Measurements from ENCODE around the gene AHCYL2. TPM values are rescaled to one million over a fixed set of nuclear protein-coding genes. Genes with fewer than 3 reads are reported as not detected.

AHCYL2 gene
- total RNA-seq, 1 donor from 2014 or later = 14.7 TPM

GRCh38 chr7:129184981-129185670, 39.7 kb upstream of the AHCYL2 start:
- no peak overlapping the region for H3K4me2 ChIP-seq (ENCODE audit: low read length)
- no peak overlapping the region for H3K4me3 Mint-ChIP-seq (ENCODE audit: unreplicated experiment)
- H2AFZ ChIP-seq (ENCODE audit: low read depth, low read length) = no peak overlapping the region
- TF ChIP-seq, protein P1, sequence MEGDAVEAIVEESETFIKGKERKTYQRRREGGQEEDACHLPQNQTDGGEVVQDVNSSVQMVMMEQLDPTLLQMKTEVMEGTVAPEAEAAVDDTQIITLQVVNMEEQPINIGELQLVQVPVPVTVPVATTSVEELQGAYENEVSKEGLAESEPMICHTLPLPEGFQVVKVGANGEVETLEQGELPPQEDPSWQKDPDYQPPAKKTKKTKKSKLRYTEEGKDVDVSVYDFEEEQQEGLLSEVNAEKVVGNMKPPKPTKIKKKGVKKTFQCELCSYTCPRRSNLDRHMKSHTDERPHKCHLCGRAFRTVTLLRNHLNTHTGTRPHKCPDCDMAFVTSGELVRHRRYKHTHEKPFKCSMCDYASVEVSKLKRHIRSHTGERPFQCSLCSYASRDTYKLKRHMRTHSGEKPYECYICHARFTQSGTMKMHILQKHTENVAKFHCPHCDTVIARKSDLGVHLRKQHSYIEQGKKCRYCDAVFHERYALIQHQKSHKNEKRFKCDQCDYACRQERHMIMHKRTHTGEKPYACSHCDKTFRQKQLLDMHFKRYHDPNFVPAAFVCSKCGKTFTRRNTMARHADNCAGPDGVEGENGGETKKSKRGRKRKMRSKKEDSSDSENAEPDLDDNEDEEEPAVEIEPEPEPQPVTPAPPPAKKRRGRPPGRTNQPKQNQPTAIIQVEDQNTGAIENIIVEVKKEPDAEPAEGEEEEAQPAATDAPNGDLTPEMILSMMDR (IDR thresholded peaks at IDR 0.05; ENCODE audit: insufficient read depth, low read depth, low read length) = no peak
- no peak for TF ChIP-seq EZH2 (IDR thresholded peaks at IDR 0.05; ENCODE audit: insufficient read depth, low read length)
- no peaks in the 10 kb centered on the region for H3K36me3 Mint-ChIP-seq (ENCODE audit: low read depth, unreplicated experiment)
- H3K9me3 Mint-ChIP-seq (ENCODE audit: unreplicated experiment) = no peaks in the 10 kb centered on the region
- peaks cover 8% of the 10 kb centered on the region for H4K20me1 ChIP-seq (ENCODE audit: insufficient read depth, low read length)
- peaks cover 5% of the 10 kb centered on the region for H3K4me1 Mint-ChIP-seq (ENCODE audit: low read depth, unreplicated experiment)
- H3K27ac Mint-ChIP-seq (ENCODE audit: unreplicated experiment) = peak overlapping the region; percentile 55
- H3K9me3 ChIP-seq (ENCODE audit: insufficient read depth, low read depth, low read length) = no peaks in the 10 kb centered on the region
- DNase-seq (ENCODE audit: low read depth) = no peak
- no peak overlapping the region for H3K4me3 ChIP-seq (ENCODE audit: insufficient read depth, low read depth, low read length)
- peaks cover 3% of the 10 kb centered on the region for H3K27me3 ChIP-seq (ENCODE audit: insufficient read depth, low read length)
- no peak for FAIRE-seq
- H3K79me2 ChIP-seq (ENCODE audit: insufficient read depth, low read length) = peaks cover 10% of the 10 kb centered on the region
- no peaks in the 10 kb centered on the region for H3K36me3 ChIP-seq (ENCODE audit: insufficient read depth, low read length)
- H3K27ac ChIP-seq (ENCODE audit: low read depth, low read length) = no peak overlapping the region
- H3K4me1 ChIP-seq (ENCODE audit: insufficient read depth, low read length) = peaks cover 7% of the 10 kb centered on the region
- no peak overlapping the region for H3K9ac ChIP-seq (ENCODE audit: low read length)
- peaks cover 12% of the 10 kb centered on the region for H3K27me3 Mint-ChIP-seq (ENCODE audit: low read depth, unreplicated experiment)

GRCh38 chr7:129186749-129187260, 38.0 kb upstream of the AHCYL2 start:
- Histone ChIP-seq H3K27ac (ENCODE audit: low read depth, low read length) (no peak overlapping the region), H3K9ac (ENCODE audit: low read length) (no peak overlapping the region), H2AFZ (ENCODE audit: low read depth, low read length) (no peak overlapping the region), H3K9me3 (ENCODE audit: insufficient read depth, low read depth, low read length) (no peaks in the 10 kb centered on the region), H3K4me2 (ENCODE audit: low read length) (no peak overlapping the region), H3K79me2 (ENCODE audit: insufficient read depth, low read length) (peaks cover 26% of the 10 kb centered on the region), H3K4me1 (ENCODE audit: insufficient read depth, low read length) (peaks cover 11% of the 10 kb centered on the region), H3K4me3 (ENCODE audit: insufficient read depth, low read depth, low read length) (no peak overlapping the region), H3K27me3 (ENCODE audit: insufficient read depth, low read length) (peaks cover 3% of the 10 kb centered on the region), H4K20me1 (ENCODE audit: insufficient read depth, low read length) (peaks cover 24% of the 10 kb centered on the region), H3K36me3 (ENCODE audit: insufficient read depth, low read length) (no peaks in the 10 kb centered on the region)
- FAIRE-seq (no peak), DNase-seq (ENCODE audit: low read depth) (no peak)
- Mint-ChIP-seq H3K9me3 (ENCODE audit: unreplicated experiment) (no peaks in the 10 kb centered on the region), H3K4me1 (ENCODE audit: low read depth, unreplicated experiment) (peaks cover 5% of the 10 kb centered on the region), H3K27ac (ENCODE audit: unreplicated experiment) (no peak overlapping the region), H3K4me3 (ENCODE audit: unreplicated experiment) (peak overlapping the region; percentile 35), H3K36me3 (ENCODE audit: low read depth, unreplicated experiment) (no peaks in the 10 kb centered on the region), H3K27me3 (ENCODE audit: low read depth, unreplicated experiment) (peaks cover 12% of the 10 kb centered on the region)
- no peak for TF ChIP-seq EZH2 (IDR thresholded peaks at IDR 0.05; ENCODE audit: insufficient read depth, low read length)

DNA sequence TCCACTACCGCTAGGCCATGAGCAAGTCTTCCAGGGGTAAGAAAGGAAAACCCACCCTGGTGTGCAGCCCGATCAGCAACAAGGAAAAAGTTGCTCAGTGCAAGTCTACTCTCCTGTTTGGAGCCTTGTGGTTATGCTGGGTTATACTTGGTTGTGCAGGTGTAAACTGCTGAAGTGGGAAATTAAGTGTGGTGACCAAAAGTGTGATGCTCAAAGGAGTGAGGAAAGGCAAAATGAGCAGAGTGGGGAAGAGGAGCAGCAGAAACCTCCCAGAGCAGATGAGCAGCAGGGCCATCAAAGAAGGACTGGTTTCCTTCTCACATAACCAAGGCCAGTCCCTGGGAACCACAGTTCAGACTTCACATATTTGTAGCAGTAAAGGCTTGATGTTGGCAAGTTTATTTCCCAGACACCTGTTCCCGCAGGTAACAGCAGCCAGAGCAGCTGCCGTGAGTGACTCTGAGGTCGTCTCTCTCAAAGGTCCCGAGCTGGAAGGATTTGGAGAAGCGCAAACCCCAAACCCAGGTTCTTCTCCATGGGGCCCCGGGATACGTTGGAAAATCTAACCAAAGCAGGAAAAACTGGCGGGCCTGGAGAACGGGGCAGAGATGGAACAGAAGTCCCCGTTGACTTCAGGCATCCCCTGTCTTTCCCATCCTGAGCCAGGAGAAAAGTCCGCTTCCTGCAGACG, 37.0 kb upstream of the AHCYL2 start:
- peak overlapping the region; percentile 83 for H2AFZ ChIP-seq (ENCODE audit: low read depth, low read length)
- no peak overlapping the region for H3K27ac ChIP-seq (ENCODE audit: low read depth, low read length)
- H3K27ac Mint-ChIP-seq (ENCODE audit: unreplicated experiment) = no peak overlapping the region
- peak overlapping the region; percentile 68 for H3K4me3 ChIP-seq (ENCODE audit: insufficient read depth, low read depth, low read length)
- peak overlapping the region; percentile 77 for H3K9ac ChIP-seq (ENCODE audit: low read length)
- H3K27me3 ChIP-seq (ENCODE audit: insufficient read depth, low read length) = peaks cover 3% of the 10 kb centered on the region
- peaks cover 35% of the 10 kb centered on the region for H4K20me1 ChIP-seq (ENCODE audit: insufficient read depth, low read length)
- H3K27me3 Mint-ChIP-seq (ENCODE audit: low read depth, unreplicated experiment) = peaks cover 12% of the 10 kb centered on the region
- peaks cover 11% of the 10 kb centered on the region for H3K4me1 ChIP-seq (ENCODE audit: insufficient read depth, low read length)
- H3K9me3 ChIP-seq (ENCODE audit: insufficient read depth, low read depth, low read length) = no peaks in the 10 kb centered on the region
- peak overlapping the region; percentile 98 for H3K4me2 ChIP-seq (ENCODE audit: low read length)
- FAIRE-seq (no peak), DNase-seq (ENCODE audit: low read depth) (no peak)
- peaks cover 5% of the 10 kb centered on the region for H3K4me1 Mint-ChIP-seq (ENCODE audit: low read depth, unreplicated experiment)
- H3K4me3 Mint-ChIP-seq (ENCODE audit: unreplicated experiment) = peak overlapping the region; percentile 81
- H3K36me3 ChIP-seq (ENCODE audit: insufficient read depth, low read length) = no peaks in the 10 kb centered on the region
- H3K36me3 Mint-ChIP-seq (ENCODE audit: low read depth, unreplicated experiment) = peaks cover 2% of the 10 kb centered on the region
- TF ChIP-seq EZH2 (IDR thresholded peaks at IDR 0.05; ENCODE audit: insufficient read depth, low read length) = no peak
- TF ChIP-seq, protein P1 (IDR thresholded peaks at IDR 0.05; ENCODE audit: insufficient read depth, low read depth, low read length) = no peak
- H3K79me2 ChIP-seq (ENCODE audit: insufficient read depth, low read length) = peaks cover 36% of the 10 kb centered on the region
- H3K9me3 Mint-ChIP-seq (ENCODE audit: unreplicated experiment) = no peaks in the 10 kb centered on the region

Data from astrocyte (in vitro differentiated cells and primary cell).